GM12873 (cell line): ENCODE measurements around the gene HMG20B.

Experiments
- TF ChIP-seq, protein P1 (sequence below): IDR thresholded peaks from 2 replicates; pipeline ENCODE4 v1.5.1; 2012; ENCODE audit warnings: low read depth, mild to moderate bottlenecking, moderate library complexity, low read length, control low read depth; ENCODE audit not compliant: insufficient read depth; ENCODE audit errors: missing control alignments

Gene HMG20B

DNA sequence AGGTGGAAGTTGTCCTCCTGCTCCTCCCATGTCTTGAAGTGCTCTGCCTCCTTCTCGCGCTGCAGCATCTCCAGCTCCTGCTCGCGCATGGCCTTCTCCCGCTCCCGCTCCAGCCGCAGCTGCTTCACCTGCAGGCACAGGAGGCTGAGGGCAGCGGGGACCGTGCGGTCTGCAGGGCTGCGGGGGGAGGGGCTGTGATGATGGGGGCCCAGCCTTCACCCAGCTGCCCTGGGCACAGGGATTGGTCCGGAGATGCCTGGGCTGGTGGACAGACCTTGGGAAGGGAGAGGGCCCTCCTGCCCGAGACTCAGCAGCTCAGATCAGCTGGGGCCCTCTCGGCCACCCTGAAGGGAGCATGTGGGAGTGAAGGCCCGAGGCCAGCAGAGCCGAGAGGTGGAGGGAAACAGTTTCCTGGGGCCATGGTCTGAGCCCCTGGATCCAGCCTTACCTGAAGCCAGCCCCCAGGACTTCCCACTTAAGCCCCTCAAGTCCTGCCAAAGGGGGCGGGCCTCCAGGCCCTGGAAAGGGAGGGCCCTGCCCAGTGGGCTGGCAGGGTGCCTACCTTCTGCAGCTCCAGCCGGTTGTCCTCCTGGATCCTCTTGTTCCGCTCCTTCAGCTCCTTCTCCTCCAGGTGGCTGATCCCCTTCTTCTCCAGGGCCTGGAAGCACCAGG is 47.5 kb downstream of the HMG20B start:
- TF ChIP-seq, protein P1, sequence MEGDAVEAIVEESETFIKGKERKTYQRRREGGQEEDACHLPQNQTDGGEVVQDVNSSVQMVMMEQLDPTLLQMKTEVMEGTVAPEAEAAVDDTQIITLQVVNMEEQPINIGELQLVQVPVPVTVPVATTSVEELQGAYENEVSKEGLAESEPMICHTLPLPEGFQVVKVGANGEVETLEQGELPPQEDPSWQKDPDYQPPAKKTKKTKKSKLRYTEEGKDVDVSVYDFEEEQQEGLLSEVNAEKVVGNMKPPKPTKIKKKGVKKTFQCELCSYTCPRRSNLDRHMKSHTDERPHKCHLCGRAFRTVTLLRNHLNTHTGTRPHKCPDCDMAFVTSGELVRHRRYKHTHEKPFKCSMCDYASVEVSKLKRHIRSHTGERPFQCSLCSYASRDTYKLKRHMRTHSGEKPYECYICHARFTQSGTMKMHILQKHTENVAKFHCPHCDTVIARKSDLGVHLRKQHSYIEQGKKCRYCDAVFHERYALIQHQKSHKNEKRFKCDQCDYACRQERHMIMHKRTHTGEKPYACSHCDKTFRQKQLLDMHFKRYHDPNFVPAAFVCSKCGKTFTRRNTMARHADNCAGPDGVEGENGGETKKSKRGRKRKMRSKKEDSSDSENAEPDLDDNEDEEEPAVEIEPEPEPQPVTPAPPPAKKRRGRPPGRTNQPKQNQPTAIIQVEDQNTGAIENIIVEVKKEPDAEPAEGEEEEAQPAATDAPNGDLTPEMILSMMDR = no peak

DNA sequence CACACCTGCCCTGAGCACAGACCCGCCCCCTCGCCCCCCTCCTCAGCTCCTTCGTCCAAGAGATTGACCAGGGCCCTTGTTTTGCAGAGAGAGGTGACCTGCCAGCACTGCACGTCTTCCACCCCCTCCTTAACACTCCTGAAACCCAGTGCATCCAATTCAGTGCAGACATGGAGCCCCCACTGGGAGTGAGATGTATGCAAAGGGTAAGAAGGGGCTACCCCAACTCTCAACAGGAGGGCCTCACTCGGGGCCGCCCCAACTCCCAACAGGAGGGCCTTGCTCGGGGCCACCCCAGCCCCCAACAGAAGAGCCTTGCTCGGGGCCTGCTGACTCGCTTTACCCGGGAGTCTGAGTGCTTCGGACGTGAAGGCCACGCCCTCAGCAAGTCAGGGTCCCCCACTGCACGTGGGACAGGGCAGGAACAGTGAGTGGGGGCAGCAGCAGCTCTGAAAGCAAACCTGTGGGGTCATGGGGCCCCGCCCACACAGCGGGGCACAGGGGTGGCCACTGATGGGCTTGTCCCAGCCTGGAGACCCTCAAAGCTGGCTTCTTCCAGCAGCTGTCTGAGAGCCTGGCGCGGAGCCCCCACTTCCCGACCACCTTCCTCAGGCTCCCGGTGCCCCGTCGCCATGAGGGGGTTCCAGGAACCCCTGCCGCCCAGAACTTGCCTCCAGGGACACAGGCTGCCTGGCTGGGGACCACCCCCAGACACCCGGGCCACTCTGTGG is 48.2 kb downstream of the HMG20B start:
- TF ChIP-seq, protein P1 = no peak

DNA sequence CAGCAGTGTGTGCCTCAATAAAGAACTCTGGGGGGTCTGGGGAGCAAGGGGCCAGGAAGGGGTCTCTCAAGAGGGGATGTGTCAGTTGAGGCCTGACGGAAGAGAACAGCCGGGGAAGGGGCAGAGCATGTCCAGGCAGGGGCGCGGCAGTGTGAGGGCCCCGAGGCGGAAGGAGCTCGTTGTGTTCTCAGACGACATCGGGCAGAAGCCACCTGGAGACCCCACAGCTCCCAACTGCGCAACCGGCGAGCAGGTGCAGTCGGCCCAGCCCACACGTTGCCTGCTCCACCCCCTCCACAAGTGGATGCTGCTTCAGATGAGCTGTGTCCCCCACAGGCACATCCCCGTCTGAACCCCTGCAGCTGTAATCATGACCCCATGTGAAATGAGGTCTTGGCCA is 48.9 kb downstream of the HMG20B start:
- TF ChIP-seq, protein P1 = no peak

DNA sequence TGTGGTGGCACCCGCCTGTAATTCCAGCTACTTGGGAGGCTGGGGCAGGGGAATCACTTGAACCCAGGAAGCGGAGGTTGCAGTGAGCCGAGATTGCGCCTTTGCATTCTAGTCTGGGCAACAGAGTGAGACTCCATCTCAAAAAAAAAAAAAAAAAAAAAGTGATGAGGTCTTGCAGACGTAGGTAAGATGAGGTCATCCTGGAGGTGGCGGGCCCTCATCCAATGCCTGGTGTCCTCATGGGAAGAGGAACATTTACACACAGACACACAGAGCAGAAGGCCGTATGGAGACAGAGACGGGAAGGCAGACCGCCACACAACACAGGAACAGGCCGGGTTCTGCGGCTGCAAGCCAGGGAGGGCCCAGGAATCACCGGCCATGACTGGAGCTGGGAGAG is 49.5 kb downstream of the HMG20B start:
- TF ChIP-seq, protein P1 = no peak

DNA sequence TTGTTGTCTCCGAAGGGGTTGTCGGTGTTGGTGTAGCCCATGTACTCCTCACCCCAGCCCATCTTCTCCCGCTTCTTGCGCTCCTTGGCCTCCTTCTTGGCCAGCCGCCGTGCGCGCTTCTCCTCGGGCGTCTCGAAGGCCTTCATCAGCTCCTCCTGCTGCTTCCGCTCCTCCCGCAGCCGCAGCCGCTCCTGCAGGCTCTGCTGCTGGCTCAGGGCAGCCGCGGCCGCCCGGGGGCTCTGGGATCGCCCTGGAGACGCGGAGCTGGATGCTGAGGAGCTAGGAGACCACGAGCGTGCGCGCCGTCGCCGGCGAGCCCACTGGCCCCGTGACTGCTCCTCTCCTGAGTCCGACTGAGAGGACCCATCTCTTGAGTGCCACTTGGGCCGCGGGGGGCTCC is 51.0 kb downstream of the HMG20B start:
- TF ChIP-seq, protein P1 = no peak

DNA sequence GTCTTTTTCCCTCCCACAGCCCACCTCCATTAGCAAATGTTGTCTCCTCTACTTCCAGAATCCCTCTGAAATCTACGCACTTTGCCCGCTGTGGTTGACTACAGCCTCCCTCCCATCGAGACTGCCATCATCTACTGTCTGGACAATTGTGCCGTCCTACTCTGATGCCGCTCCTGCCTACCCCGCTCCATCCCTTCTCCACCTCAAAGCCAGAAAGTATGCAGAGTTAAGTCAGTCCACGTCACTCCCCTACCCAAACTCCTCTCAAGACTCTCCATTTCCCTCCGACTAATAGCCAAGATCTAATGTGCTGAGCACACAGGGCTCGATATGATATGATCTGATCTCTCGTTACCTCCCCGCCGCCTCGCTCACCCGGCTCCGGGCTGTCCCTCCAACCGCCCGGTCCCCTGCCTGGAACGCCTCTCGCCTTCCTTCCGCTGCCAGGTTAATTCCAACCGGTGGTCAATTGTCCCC is 53.3 kb downstream of the HMG20B start:
- TF ChIP-seq, protein P1 = no peak

DNA sequence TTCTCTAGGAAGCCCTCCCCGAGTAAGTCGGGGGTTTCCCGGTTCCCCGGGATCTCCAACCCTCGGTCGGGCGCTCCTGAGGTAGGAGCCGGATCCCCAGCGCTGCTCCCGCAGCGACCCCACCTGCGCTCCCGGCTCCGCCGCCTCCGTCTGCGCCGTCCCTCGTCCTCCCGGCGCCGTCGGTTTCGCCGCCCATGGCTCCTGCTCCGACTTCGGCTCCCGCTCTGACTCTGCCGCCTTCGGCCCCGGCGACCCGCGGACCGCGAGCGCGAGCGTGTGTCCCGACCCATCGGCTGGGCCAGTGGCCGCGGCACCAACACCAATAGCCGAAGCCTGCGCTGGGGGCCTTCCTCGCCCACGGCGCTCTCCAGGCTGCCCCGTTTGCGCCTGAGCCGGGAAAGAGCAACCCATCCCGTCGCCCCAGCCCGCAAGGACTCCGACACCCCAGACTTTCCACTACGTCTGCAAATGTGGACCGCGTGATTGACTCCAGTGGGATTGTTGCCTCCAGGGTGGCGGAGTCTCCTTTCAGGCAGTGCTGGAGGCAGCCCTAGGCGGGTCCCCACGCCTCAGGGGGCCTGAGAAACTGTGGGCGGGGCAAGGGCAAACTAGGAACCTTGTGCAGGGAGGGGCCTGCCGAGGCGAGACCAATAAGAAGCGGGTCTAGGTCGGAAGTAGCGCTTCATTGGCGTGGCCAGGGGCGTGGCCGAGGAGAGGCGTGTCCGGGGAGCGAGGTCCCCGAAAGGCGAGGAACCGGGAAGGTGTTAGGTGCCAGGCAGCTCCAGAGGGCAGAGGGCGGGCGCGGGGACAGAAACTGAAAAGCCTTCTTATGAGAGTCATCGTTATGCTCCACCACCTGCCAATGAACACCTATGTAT is 54.0 kb downstream of the HMG20B start, which contains the start of gene CACTIN:
TSS of gene CACTIN (minus strand) at position 318 of the 878 bp plus-strand sequence. CDS start at position 290, 28 bp downstream.
- TF ChIP-seq, protein P1 = no peak
